ENCODE data around the gene PLOD1.
"Not testable (repeated sequence)": the region's sequence is repeated elsewhere in the genome, so short reads cannot be mapped to it uniquely, and the experiment has no call there.

The PLOD1 gene

DNA sequence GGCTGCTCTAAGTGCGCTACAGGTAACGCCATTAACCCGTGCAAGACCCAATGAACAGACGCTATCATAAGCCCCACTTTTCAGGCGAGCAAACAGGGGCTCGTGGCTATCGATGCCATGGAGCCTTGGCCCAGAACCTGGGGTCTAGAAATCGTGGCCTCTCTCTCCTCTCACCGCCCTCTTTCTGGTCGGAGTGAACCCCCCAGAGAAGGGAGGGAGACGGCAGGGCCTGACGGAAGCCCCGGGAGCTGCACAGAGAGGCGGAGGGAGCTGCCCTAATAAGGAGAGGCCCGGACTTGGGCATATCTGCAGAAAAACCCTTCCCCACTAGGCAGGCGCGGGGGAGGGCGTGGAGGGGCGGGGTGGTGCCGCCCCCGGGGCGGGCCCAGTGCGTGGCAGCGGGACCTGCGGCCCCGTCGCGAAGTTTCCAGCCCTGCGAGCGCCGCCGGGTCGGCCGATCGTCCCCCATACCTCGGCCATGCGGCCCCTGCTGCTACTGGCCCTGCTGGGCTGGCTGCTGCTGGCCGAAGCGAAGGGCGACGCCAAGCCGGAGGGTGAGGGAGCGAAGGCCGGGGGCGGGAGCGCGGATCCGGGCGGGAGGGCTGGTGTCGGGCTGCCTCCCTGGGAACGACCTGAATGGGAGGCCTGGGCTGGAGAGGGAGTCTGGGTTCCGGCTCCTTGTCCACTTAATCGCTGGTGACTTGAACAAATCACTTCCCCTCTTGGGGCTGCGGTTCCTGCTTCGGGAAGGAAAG, at the start of gene PLOD1:
TSS of gene PLOD1 (plus strand) at position 416 of the 755 bp plus-strand sequence. CDS start at position 479, 63 bp downstream.
- DNase-seq: peak; percentile 80

DNA sequence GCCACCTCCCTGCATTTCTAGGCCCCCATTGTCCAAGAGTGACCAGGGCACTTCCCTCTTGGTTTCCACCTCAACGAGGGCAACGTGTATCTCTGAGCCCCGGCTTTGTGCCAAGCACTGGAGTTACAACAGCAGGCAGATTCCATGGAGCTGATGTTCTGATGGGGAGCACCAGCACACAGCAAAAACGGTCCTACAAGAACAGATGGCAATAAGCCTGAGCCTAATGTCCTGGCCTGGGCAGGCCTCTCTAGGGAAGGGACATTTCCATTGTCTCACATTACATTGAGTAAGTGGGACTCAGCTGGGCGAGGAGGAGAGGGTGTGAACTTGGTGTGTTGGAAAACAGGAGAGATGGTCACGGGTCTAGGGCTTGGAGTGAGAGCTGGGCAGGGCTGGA, 48.6 kb upstream of the PLOD1 start:
- no peak for DNase-seq

DNA sequence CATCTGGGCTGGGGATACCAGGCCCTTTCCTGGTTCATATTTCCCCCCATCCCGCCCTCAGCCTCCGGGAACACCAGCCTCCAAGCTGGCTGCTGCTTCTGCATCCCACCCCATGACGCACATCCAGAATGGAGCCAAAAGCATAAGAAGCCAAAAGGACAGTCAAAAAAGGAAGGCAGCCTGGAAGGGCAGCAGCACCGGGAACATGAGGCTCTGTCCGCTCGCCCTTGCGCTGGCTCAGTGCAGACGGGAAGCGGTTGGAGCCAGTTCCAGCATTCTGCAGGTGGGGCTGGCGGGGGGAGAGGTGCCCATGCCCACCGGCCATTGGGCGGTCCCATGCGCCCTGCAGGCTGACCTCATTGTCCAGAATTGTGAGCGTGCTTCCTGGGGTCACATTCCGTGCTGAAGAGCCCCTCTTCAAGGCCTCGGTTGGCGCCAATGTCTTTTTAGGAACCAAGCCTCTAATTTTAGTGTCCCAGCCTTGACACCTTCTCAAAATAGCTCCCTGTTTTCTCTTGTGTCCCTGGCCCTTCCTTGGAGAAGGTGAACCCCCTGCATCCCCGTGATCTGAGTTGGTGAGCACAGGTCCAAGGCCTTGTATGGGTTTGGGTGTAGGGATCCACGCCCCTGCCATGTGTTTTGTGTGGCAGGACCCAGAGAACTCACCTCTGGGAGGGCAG, 47.4 kb upstream of the PLOD1 start:
- no peak for DNase-seq

DNA sequence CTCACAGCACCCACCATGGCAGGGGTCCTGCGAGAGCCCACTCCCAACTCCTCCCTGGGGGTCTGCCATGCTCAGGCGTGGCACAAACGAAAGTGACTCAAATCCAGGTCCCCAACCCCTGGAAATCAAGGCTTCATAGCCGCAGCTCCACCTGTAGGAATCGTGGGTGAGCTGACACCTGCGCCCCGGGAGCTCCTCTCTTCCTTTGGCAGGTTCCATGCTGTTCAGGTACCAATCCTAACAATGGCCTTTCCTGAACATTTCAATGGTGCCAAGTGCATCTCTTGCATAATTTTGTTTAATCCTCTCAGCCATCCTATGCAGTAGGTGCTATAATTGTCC, 46.9 kb upstream of the PLOD1 start:
- no peak for DNase-seq

DNA sequence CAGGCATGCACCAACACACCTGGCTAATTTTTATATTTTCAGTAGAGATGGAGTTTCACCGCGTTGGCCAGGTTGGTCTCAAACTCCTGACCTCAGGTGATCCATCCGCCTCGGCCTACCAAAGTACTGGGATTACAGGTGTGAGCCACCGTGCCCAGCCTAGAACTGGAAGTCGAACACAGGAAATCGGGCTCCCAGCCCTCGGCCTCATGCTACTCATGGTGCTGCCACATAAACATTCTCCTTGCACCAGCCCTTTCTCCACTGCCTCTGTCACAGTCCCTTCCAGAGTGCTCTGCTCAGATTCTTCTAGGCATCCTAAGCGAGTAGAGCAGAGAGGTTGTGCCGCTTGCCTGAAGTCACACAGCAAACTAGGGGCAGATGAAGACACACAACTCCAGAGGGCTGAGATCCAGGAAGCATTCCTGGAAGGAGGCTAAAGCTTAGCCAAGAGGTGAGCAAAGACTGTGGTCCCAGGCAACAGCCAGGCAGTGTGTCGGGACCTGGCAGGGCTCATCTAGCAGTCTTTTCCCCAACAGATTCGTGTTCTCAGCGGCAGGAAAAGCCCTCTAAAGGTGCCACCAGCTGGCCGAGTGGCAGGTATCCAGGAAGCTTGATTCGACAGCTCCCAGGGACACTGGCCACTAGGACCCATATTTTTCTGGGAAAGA, 46.2 kb upstream of the PLOD1 start:
- DNase-seq: no peak

DNA sequence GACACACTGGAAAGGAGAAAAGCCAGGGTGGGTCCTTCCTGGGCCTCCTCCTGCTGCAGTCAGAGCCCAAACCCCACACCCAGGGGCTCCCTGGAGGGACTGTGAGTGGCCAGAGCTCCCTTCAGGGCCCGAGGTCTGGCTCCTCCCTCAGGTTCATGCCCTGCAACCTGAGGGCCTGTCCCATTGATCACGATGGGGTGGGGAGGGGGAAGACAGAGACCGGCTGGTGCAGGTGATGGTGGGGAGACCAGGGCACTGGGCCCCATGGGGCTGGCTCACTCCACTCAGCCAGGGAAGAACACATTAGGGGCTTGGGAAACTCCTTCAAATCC, 45.7 kb upstream of the PLOD1 start:
- no peak for DNase-seq

DNA sequence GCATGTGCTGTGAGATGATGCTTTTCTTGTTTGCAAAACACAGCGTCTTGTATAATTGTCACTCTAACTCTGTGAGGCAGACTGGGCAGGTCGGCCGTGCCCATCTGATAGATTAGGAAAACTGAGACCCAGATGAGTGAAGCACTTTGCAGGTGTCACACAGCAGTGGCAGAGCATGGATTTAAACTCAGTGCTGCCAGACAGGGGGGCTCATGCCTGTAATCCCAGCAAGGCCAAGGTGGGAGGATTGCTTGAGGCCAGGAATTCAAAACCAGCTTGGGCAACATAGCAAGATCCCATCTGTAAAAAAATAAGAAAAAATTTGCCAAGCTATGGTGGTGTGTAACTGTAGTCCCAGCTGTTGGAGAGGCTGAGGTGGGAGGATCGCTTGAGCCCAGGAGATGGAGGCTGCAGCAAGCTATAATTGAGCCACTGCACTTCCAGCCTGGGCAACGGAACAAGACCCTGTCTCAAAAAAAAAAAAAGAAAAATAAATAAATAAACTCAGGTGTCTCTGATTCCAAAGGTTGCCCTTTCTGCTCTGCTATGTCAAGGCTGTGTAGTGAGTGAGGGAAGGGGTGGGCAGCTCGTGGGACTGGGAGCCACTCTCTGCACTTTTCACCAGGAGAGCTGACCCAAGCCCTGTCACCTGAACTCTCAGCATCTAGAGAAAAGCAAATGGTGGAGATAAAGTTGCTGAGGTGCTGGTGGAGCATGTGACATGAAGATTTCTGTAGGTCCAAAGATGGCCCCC, 42.9 kb upstream of the PLOD1 start:
- DNase-seq: no peak

DNA sequence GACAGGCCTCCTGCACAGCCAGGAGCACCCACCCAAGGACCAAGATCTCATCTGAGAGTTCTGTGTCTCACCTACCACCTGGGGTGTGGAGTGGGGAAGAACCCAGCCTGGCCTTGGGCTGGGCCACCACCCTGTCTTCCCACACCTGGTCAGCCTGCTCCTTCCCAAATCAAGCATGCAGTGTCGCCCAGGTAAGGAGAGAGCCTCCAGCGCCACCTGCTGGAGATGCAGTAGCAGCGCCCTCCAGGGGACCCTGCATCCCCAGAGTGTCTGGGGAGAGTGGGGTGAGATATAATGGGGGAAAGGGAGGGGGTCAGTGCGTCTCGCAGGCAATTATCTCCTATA, 40.6 kb upstream of the PLOD1 start:
- DNase-seq: peak; percentile 81

DNA sequence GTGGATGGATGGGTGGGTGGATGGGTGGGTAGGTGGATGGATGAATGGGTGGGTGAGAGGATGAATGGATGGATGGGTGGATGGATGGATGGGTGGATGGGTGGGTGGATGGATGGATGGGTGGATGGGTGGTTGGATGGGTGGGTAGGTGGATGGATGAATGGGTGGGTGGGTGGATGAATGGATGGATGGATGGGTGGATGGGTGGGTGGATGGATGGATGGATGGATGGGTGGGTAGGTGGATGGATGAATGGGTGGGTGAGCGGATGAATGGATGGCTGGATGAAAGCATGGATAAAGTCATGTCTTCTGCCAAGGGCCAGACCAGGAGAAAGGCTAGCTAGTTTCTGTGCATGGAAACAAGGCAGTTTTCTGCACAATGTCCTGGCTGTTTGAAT, 40.0 kb upstream of the PLOD1 start:
- not testable (repeated sequence) for DNase-seq

DNA sequence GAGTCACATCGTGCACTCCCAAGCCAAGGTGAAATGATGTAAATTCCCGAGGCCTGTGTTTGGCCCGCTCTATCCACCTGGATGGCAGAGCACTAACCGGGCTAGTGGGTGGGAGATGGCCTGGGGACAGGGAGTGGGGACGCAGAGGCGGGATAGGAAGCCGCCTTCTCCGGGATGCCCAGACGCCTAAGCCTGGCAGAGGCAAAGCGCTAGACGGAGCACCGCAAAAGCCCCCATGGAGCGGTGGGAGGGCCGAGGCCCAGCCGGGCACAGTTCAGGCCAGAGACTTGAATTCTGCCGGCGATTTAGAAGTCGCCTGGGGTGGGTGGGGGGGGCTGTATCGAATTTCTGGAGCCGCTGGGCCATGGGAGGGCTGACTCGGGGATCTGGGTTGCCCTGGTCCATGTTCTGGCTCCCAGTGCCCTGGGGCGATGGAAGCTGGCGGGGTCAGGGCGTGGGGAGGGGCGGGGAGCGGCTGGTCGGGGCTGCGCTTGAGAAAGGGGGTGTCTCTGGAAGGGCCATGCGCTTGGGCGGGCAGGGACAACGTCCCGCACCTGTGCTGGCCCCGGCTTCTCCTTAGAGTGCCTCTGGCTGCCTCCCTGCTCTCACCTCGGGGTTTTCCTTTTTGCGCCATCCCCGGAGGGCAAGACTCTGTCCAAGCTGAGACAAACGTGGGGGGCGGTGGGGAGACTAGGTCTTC, 36.3 kb upstream of the PLOD1 start:
- no peak for DNase-seq

DNA sequence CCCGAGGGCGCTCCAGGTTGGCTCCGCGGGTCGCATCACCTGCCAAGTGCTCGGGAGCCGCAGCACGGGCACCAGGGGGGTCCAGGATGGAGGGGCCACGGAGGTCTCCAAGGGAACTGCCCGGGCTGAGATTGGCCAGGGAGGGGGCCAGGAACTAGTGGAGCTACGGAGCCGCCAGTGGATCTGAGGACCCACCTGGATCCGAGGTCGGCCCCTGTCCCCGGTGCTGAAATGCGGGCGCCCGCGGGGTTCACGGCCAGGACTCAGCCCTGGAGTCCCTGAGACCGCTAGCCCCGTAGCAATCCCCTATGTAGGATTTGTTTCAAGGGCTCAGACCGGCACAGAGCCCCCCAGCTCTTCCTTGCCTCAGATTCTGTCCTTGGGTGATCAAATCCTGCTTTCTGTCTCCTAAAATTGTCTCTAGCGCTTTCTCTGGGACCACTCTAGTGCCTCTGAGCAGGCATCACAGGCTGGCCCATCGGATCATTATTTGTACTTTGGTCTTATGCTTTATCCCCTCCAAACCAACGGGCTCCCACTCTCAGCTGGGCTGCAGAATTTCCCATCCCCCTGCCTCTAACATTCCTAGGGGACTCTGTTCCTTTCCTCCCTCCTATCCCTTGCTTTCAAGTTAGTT, 35.6 kb upstream of the PLOD1 start:
- DNase-seq: no peak

DNA sequence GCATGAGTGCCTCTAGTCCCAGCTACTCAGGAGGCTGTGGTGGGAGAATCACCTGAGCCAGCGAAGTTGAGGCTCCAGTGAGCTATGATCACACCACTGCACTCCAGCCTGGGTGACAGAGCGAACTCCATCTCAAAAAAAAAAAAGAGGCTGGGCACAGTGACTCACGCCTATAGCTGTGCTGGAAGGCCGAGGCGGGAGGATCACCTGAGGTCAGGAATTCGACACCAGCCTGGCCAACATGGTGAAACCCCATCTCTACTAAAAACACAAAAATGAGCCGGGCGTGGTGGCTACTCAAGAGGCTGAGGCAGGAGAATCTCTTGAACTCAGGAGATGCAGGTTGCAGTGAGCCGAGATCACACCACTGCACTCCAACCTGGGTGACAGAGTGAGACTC, 33.1 kb upstream of the PLOD1 start:
- not testable (repeated sequence) for DNase-seq

DNA sequence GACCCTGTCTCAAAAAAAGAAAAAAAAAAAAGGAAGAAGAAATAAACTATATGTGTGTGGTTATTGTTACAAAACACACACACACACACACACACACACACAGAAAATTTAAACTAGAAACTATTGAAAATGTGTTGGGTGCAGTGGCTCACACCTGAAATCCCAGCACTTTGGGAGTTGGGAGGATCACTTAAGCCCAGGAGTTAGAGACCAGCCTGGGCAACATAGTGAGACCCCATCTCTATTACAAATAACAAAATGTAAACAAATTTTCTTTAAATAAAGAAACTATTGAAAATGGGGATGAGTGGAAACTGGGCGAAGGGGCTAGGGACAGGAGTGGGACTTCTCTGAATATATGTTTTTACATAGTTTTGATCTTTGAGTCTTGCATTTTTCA, 31.3 kb upstream of the PLOD1 start:
- no peak for DNase-seq

DNA sequence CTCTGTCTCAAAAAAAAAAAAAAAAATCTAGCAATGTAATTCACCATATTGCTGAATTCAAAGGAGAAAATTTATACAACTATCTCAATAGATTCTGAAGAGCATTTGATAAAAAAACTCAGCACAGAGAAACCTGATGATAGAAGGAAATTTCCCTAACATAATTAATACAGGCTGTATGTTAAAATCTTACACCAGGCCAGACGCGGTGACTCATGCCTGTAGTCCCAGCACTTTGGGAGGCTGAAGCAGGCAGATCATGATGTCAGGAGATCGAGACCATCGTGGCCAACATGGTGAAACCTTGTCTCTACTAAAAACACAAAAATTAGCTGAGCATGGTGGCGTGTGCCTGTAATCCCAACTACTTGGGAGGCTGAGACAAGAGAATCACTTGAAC, 30.4 kb upstream of the PLOD1 start:
- DNase-seq: not testable (repeated sequence)

DNA sequence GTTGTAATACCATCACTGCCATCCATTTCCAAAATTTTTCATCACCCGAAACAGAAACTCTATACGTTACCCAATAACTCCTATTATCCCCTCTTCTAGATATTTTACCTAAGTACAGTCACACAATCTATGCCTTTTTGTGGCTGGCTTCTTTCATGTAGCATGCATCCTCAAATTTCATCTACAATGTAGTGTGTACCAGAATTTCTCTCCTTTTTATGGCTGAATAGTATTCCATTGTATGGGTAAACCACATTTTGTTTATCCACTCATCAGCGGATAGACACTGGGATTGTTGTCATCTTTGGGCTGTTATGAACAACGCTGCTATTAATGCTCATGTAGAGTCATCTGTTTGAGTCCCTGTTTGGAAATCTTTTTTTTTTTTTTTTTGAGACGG, 29.5 kb upstream of the PLOD1 start:
- DNase-seq: no peak

DNA sequence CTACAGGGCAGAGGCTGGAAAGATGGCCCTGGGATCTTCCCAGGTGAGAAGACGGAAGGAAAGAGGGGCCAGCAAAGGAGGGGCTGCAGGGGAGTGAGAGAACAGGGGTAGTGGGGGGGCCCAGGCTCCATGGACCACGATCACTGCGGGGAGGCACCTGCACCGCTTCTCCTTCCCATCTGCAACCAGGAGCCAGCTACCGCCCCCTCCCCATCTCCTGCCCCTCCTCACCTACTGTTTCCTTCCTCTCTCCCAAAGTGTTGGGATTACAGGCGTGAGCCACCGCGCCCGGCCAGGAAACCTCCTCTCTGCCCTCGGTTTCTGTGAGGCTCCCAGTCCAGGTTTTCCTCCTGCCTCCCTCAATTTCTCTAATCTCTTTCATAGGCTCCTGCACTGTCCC, 27.6 kb upstream of the PLOD1 start:
- DNase-seq: no peak

DNA sequence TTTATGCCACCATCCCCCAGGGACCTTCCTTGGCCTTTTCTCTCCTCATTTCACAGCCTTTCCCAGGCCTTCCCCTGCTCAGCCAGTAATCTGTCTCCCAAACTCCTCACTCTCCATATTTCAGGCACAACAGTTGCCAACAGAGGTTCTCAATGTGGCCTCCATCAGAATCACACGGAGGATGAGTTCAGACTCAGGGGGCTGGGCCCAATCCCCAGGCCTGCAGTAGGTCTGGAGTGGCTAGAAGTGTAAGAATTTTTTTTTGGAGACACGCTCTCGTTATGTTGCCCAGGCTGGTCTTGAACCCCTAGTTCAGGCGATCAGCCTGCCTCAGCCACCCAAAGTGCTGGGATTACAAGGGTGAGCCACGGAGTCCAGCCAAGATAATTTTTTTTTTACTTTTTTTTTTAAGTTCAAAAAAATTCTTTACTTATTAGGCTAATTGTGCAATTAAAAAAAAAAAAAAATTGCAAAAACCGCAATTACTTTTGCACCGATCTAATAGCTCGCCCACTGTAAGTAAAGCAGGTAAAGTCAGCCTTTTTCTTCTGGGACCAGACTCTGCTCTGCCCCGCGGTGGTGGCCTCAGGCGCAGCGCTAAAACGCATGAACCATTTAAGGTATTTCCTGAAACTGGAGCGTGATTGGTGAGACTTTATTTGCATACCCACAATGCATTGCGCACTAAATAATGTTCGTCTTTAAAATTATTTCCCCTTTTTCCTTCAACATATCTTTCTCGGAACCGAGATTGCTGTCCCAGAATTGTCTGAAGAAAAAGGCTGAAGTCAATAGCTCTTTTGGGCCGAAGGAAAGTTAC, 27.0 kb upstream of the PLOD1 start:
- no peak for DNase-seq

DNA sequence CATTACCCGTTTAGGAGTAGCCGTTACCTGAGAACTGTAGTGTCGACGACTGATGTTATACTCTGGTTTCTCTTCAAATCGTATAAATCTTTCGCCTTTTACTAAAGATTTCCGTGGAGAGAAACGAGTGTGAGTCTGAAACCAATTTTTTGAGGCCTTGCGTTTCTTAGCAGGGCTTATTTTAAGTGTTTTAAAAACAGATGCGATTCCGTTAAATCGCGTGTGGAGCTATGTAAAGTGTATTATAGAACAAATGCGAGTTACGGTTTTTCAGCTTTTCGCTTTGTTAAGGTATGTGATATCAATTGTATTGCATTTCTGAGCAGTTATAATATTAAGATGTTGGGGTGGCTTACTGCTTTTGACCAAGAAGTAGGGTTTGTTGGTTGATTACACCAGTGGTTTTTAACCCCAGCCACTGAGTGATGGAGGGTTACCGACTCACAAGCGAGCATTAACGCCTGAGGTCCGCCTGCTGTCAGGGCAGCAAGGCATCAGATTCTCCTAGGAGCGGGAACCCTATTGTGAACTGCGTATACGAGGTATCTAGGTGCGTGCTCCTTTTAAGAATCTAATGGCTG, 26.3 kb upstream of the PLOD1 start:
- no peak for DNase-seq

DNA sequence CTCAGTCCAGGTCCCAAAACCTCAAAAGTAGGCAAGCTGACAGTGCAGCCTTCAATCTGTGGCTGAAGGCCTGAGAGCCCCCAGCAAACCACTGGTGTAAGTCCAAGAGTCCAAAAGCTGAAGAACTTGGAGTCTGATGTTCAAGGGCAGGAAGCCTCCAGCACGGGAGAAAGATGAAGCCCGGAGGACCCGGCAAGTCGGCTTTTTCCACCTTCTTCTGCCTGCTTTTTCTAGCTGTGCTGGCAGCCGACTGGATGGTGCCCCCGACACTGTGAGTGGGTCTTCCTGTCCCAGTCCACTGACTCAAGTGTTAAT, 23.6 kb upstream of the PLOD1 start:
- DNase-seq: not testable (repeated sequence)

DNA sequence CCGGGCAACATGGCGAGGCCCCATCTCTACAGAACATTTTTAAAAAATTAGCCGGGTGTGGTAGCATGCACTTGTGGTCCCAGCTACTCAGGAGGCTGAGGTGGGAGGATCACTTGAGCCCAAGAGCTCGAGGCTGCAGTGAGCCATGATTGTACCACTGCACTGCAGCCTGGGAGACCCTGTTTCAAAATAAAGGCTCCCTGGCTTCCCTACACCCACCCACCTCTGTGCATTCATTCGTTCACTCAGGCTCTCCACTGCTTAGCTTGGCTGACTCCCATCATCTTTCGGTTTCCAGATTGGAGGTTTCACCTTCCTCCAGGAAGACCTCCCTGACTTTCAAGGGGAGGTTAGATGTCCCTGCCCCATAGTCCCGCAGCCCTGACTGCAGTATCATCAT, 22.5 kb upstream of the PLOD1 start:
- no peak for DNase-seq

DNA sequence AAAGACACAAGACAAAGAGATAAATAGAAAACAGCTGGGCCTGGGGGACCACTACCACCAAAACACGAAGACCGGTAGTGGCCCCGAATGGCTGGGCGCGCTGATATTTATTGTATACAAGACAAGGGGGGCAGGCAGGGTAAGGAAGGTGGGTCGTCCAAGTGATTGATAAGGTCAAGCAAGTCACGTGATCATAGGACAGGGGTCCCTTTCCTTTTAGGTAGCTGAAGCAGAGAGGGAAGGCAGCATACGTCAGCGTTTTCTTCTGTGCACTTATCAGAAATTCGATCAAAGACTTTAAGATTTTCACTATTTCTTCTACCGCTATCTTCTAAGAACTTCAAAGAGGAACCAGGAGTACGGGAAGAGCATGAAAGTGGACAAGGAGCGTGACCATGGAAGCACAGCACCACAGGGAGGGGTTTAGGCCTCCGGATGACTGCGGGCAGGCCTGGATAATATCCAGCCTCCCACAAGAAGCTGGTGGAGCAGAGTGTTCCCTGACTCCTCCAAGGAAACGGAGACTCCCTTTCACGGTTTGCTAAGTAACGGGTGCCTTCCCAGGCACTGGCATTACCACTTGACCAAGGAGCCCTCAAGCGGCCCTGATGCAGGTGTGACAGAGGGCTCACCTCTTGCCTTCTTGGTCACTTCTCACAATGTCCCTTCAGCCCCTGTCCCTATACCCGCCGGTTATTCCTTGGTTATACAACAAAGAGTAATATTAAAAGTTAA, 21.9 kb upstream of the PLOD1 start:
- not testable (repeated sequence) for DNase-seq

Measured in 8988T (cell line).